Omental fat pad (tissue), 4 donors: Measurements from ENCODE around the gene PTTG1IP. TPM values are rescaled to one million over a fixed set of nuclear protein-coding genes. Genes with fewer than 3 reads are reported as not detected.

Source experiments
- ATAC-seq: fragments of 150-250 bp; one replicate; pipeline ENCODE4 v1.9.1; 2016; ENCODE audit warnings: mild to moderate bottlenecking, moderate library complexity; ENCODE audit not compliant: low FRiP score
- DNase-seq: peaks from one replicate; pipeline ENCODE4 v3.0.0-alpha.2; 2019; ENCODE audit warnings: low spot score
- CTCF ChIP-seq, 3 donors: fragments of 450-650 bp; IDR thresholded peaks; one replicate each; pipeline ENCODE4 v1.5.1; 2016 to 2017; ENCODE audit warnings: antibody characterized with exemption in 3 of 3, mild to moderate bottlenecking in 3 of 3, moderate library complexity in 2 of 3
- total RNA-seq, 4 donors: library from RNA; depleted of rRNA; stranded (reverse); fragments of >200 nt; gene quantifications; one replicate each; pipeline ENCODE4 v1.1.0, GENCODE V29; 2016

Gene PTTG1IP
- total RNA-seq, 4 donors from 2014 or later, result 200 to 241 (median 214) TPM

DNA sequence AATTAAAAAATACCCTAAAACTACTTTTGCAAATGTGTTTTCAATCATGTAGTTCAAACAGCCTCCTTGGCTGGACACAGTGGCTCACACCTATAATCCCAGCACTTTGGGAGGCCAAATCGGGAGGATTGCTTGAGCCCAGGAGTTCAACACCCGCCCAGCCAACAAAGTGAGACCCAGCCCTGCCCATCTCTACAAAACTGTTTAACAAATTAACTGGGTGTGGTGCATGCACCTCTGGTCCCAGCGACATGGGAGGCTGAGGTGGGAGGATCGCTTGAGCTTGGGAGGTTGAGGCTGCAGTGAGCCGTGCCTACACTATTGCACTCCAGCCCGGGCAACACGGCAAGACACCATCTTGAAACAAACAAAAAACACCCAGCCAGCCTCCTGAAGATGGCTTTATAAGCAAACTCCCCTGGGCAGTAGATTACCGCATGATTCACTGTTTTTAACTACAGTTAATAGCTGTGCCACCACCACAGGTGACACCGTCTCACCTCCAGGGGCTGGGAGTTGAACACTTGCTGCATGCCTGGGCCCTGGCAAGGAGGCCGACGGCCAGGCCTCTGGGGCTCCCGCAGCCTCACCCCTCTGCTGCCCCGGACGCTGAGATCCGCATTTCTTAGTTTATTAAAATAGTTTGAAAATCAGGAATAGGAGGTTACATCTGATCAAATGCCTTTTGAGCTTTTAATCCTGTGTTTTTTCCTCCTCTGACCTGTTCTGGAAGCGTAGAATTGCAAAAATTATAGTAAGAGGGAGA, 16.2 kb downstream of the PTTG1IP start:
- no peak for TF ChIP-seq CTCF (IDR thresholded peaks at IDR 0.05)
- ATAC-seq (no peak), DNase-seq (no peak)

DNA sequence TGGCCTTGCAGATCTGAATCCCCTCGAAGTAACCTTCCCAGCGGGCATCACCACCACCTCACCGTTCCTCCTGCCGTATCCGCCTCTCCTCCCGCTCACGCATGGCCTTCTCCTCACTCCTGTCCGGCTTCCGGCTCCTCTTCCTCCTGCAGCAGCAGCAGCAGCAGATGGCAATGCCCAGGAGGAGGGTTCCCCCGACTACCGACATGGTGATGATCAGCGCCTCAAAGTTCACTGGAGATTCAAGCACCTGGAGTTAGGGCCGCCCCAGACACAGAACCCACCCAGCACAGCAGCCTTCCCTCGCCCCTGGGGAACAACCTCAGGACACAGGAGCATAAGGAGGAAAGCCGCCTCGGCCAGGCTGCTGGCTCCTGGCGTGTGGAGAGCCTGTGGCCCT, 17.4 kb downstream of the PTTG1IP start:
- no peak for ATAC-seq
- TF ChIP-seq CTCF (IDR thresholded peaks at IDR 0.05), result no peak
- DNase-seq, result no peak

GRCh38 chr21:44855572-44855971, 17.9 kb downstream of the PTTG1IP start:
- TF ChIP-seq CTCF (IDR thresholded peaks at IDR 0.05), result no peak
- DNase-seq (no peak), ATAC-seq (no peak)

DNA sequence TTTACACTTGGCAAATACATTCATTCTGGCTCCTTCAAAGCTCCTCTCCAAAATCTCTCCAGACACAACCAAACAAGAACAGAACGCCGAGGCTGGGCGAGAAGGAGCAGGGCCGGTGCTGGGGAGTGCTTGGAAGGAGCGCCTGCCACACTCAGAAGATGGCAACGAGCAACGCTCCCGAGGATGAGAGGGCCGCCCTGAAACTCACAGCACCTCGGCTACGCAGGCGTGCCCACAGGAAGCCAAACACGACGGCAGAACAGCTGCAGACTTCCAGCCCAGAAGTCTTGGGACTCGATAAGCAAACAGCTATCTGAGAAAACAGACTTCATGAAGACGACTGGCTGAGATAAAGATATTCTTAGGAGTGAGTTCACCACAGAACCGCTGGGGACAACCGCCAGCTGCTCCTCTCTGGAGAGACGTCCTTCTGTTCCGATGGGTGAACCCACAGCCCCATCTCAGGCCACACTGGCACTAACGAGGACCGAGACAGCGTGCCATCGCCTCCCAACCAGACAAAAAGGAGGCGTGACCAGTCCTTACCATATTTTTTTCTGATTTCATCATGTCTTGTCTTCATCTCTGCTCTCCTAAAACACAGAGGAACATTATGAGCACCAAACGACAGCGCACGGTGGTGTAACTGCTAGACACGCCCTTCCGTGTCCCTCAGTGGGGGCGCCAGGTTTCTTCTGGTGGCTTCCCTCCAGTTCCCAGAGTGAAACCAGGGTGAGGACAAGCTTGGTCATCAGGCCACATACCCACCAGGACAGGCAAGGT, 18.6 kb downstream of the PTTG1IP start:
- no peak for ATAC-seq
- DNase-seq, result no peak
- no peak for TF ChIP-seq CTCF (IDR thresholded peaks at IDR 0.05)

DNA sequence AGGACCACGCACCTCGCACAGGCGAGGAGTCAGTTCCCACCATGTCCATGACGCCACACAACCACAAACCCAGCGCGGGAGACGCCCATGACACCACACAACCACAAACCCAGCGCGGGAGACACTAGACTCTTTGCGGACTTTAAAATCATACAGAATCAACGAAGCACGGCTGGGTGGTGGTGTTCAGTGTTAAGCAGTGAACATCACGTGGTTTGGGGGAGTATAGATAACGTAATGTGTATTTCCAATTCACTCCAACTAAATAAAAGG, 19.2 kb downstream of the PTTG1IP start:
- TF ChIP-seq CTCF (IDR thresholded peaks at IDR 0.05), result no peak
- ATAC-seq (no peak), DNase-seq (no peak)

DNA sequence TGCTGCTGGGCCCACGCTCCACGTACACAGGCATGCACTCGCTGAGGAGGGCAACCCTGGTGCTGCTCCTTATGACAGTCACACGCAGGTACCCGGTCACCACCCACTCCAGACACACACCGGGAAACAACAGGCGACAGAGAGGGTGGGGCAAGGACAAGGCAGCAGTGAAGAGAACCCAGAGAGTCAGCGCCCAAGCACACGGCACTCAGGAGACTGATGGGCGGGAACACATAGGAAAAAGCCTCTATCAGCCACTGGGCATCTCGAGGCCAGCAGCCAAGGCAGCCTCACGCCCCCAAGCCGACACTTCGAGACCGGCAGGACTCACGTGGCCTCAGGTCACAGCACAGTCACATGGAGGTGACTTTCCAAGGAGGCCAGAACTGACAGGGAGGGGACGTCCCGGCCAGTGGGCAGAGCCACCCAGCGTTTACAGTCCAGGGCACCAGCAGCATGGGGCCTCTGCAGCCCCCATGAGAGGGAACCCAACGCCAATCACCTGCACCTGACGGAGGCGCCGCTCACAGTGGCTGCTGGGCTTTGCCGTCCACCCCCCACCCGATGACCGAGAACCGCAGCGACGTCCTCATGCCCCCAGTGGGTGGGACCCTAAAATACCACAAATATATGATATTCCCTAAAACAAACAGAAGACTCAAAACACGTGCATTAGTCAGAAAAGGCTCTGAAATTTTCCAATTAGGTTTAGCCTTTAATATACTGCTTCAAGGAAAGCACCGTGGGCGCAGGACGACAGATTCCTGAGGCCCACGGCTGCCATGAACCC, 19.7 kb downstream of the PTTG1IP start:
- no peak for ATAC-seq
- DNase-seq, result no peak
- no peak for TF ChIP-seq CTCF (IDR thresholded peaks at IDR 0.05)
